ENCODE results near the gene LRG1. TPM values are rescaled to one million over a fixed set of nuclear protein-coding genes. Genes with fewer than 3 reads are reported as not detected.

Gene LRG1
- total and polyA plus RNA-seq, 9 of the 15 experiments (the other 6 are each of a cell fraction or from before 2014, with no cell fraction given): 1.5 to 11.9 (median 8.7) TPM

GRCh38 chr19:4557144-4557970 is 17.5 kb upstream of the LRG1 start (continued):
- TF ChIP-seq ZC3H4 (CRISPR knock-in tag; IDR thresholded peaks at IDR 0.05; ENCODE audit: borderline replicate concordance) (no peak), FOXP1 (CRISPR knock-in tag; IDR thresholded peaks at IDR 0.05) (0 out of 2 replicates have a peak, but pooled peaks have one; percentile 55), ZKSCAN8 (CRISPR knock-in tag; IDR thresholded peaks at IDR 0.05) (no peak), BCOR (IDR thresholded peaks at IDR 0.05) (peak; percentile 99), ATF7 (IDR thresholded peaks at IDR 0.05) (no peak), SMARCA5 (IDR thresholded peaks at IDR 0.05) (peak; percentile 98; the same call in 1 of the 2 replicates), STAT5A (IDR thresholded peaks at IDR 0.05; ENCODE audit: borderline replicate concordance, low read length) (no peak), GATAD2A (IDR thresholded peaks at IDR 0.05) (no peak), RAD21 (CRISPR knock-in tag; conservative IDR thresholded peaks at IDR 0.05 in 1 of 2, IDR thresholded peaks at IDR 0.05 in 1 of 2) (peak; percentile 12 to 53; a peak in 2 of 4 replicates), ZNF584 (CRISPR knock-in tag; IDR thresholded peaks at IDR 0.05; ENCODE audit: low read depth) (no peak), ZNF217 (CRISPR knock-in tag; IDR thresholded peaks at IDR 0.05) (no peak), BRD4 (IDR thresholded peaks at IDR 0.05) (no peak), ZNF766 (CRISPR knock-in tag; conservative IDR thresholded peaks at IDR 0.05) (no peak), ZNF830 (CRISPR knock-in tag; IDR thresholded peaks at IDR 0.05) (no peak), U2AF2 (optimal IDR thresholded peaks at IDR 0.05; ENCODE audit: low read depth, low read length) (no peak), FOXA3 (CRISPR knock-in tag; conservative IDR thresholded peaks at IDR 0.05 in 1 of 2, IDR thresholded peaks at IDR 0.05 in 1 of 2) (no peak), PCBP1 (IDR thresholded peaks at IDR 0.05; ENCODE audit: low read depth, low read length, poor library complexity, severe bottlenecking) (peak; percentile 45), CHD1 (IDR thresholded peaks at IDR 0.05; ENCODE audit: low read length) (no peak), POLR2H (tag; IDR thresholded peaks at IDR 0.05; ENCODE audit: low read depth) (no peak), POLR2AphosphoS2 (IDR thresholded peaks at IDR 0.05; ENCODE audit: low read length) (no peak), SETDB1 (IDR thresholded peaks at IDR 0.05; ENCODE audit: low read length) (no peak), CEBPB (tag; IDR thresholded peaks at IDR 0.05) (no peak), GTF2F1 (IDR thresholded peaks at IDR 0.05; ENCODE audit: low read depth, low read length) (no peak), MLLT1 (IDR thresholded peaks at IDR 0.05) (0 out of 4 replicates have a peak, but pooled peaks of 1 of the 2 experiments have one; percentile 25), HMG20A (CRISPR knock-in tag; conservative IDR thresholded peaks at IDR 0.05) (no peak), RBM25 (IDR thresholded peaks at IDR 0.05; ENCODE audit: low read depth, low read length, severe bottlenecking) (peak; percentile 71), TEAD4 (IDR thresholded peaks at IDR 0.05; ENCODE audit: low read length) (no peak; the same call in 1 of the 2 replicates), TEAD4 (CRISPR knock-in tag; IDR thresholded peaks at IDR 0.05; ENCODE audit: borderline replicate concordance) (no peak), CBFA2T2 (conservative IDR thresholded peaks at IDR 0.05) (no peak), CBX2 (IDR thresholded peaks at IDR 0.05; ENCODE audit: insufficient read depth, low read length, poor library complexity, severe bottlenecking) (no peak), ZNF507 (tag; conservative IDR thresholded peaks at IDR 0.05) (no peak)
